ENCODE measurements around the gene TCAF1.
A peak's percentile ranks its signal among the peaks of the same experiment; 100 is the strongest.

The TCAF1 gene

DNA sequence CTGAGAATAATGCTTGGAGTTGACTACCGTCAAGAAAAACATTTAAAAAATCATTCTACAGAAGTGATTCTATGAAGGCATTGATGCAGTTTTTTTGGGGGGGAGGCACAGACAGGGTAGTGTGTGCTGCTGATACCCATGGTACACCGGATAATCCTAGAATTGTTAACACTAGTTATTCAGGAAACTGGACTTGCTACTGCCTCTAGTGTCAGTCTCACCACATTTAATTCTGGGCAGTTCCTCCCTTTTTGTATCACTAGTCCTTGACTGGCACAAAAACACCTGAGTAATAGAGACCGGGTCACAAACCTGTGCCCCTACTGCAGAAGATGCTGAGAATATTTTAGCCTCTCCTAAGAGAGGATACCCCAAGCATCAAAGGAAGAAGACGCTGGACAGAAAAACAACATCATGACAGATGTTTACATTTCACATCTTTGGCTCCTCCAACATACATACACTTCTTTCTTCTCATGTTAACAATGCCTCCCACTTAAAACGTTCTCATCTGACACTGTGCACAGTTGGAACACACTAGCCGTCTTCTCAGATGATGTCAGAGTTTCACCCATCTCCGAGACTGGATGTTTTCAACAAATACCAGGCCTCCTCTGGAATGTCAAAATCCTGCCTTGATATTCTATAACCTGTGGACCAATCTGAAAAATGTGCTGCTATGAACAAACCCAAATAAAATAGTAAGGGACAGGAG lies 13.1 kb upstream of the TCAF1 start:
- Histone ChIP-seq H3K9ac (ENCODE audit: low read depth, low read length) (no peak overlapping the region), H3K36me3 (ENCODE audit: control insufficient read depth, insufficient read depth, low read length) (no peaks in the 10 kb centered on the region), H3K9me3 (ENCODE audit: control insufficient read depth, insufficient read depth, low read length) (no peaks in the 10 kb centered on the region), H3K4me3 (ENCODE audit: low read depth, low read length) (no peak overlapping the region), H3K27me3 (ENCODE audit: control insufficient read depth, insufficient read depth, low read length) (no peaks in the 10 kb centered on the region), H3K4me1 (ENCODE audit: control insufficient read depth, insufficient read depth, low read length) (no peaks in the 10 kb centered on the region)

DNA sequence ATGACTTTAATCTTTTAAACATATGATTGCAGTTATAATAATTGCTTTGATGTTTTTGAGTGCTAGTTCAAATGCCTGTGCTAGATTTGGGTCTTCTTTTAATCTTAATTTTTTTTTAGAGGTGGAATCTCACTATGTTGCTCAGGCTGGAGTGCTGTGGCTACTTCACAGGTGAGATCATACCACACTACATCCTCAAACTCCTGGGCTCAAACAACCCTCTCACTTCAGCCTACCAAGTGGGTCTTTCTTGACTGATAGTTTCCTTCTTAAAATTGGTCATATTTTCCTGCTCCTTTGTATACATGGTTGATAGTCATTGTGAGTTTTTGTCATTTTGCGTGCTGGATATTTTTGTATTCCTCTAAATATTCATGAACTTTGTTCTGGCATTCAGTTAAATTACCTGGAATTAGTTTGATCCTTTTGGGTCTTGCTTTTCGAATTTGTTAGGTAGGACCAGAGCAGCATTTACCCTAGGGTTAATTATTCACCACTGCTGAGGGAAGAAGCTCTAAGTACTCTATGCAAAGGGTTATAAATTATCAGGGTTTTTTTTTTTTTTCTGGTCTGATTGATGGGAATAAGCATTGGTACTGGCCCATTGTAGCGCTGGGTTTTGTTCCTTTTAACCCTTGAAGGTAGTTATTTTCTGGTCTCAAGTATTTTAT lies 12.1 kb upstream of the TCAF1 start:
- Histone ChIP-seq H3K9me3 (ENCODE audit: control insufficient read depth, insufficient read depth, low read length) (no peaks in the 10 kb centered on the region), H3K4me3 (ENCODE audit: low read depth, low read length) (no peak overlapping the region), H3K36me3 (ENCODE audit: control insufficient read depth, insufficient read depth, low read length) (no peaks in the 10 kb centered on the region), H3K9ac (ENCODE audit: low read depth, low read length) (no peak overlapping the region), H3K27me3 (ENCODE audit: control insufficient read depth, insufficient read depth, low read length) (no peaks in the 10 kb centered on the region), H3K4me1 (ENCODE audit: control insufficient read depth, insufficient read depth, low read length) (no peaks in the 10 kb centered on the region)

DNA sequence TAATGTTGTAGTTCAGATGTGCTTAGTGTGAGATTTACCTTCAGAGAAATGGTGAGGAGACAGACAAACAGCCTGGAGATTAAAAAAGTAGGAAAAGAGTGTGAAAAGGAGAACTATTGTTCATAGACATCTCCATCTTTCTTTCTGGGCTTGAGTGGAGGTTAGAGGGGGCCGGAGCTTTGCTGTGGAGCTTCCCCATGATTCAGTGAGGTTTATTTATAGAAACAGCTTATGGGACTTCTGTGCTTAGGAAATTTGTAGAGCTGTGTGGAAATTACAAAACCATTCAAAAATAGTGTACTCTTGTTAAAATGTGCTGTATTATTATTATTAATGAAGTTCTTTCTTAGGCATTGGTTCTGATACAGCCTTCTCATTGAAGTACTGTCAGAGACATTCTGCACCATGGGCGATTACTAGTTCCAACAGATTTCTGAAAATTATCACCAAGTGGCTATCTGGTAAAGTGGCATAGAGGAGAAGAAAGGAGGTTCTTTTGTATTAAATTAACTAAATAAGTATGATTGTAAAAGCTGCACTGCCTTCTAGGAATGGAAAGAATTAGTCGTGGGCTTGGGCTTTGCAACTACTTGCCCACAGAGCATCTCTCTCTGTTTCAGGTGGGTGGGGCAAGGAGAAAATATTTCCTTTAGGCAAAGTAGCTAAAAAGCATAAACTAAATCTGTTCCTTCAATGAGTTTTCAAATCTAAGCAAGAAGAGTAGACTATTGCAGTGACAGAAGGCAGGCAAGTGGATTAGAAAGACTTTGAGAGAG lies 8.7 kb upstream of the TCAF1 start:
- Histone ChIP-seq H3K9me3 (ENCODE audit: control insufficient read depth, insufficient read depth, low read length) (no peaks in the 10 kb centered on the region), H3K9ac (ENCODE audit: low read depth, low read length) (no peak overlapping the region), H3K4me3 (ENCODE audit: low read depth, low read length) (no peak overlapping the region), H3K4me1 (ENCODE audit: control insufficient read depth, insufficient read depth, low read length) (peaks cover 16% of the 10 kb centered on the region), H3K36me3 (ENCODE audit: control insufficient read depth, insufficient read depth, low read length) (no peaks in the 10 kb centered on the region), H3K27me3 (ENCODE audit: control insufficient read depth, insufficient read depth, low read length) (no peaks in the 10 kb centered on the region)

DNA sequence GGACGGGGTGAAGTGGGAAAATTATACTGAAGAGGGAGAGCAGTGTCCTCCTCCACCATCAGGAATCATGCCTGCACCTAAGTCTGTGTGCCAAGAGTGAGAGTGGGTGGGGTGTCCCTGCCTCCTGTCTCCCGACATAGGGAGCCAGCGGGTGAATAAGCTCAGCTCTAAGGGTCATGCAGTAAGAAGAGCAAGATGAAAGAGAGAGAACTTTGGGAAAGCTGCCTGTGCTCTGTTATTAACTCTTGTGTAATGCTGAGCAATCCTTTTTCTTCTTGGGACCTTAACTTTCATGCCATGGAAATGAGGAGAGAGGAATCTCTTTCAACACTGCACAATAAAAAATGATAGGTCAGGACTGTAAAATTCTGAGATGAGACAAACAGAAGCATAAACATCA lies 7.9 kb upstream of the TCAF1 start:
- Histone ChIP-seq H3K4me1 (ENCODE audit: control insufficient read depth, insufficient read depth, low read length) (peaks cover 22% of the 10 kb centered on the region), H3K9me3 (ENCODE audit: control insufficient read depth, insufficient read depth, low read length) (no peaks in the 10 kb centered on the region)

DNA sequence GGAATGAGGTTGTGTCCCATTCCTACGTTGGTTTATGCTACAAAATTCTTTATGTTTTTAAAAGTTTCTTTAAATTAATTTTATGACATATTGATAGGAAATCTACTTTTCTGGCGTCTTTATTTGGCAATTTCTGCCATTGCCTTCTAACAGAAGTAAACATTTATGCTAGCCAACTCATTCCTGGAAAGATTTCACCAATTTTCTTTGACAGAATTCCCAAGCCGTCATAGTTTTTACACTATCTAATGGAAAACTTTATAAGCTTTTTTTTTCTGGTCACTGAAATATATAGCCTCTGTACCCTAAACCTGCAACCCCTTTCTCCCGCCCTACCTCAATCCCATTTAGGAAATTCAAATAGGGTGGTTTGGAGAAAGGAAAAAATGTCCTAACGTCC lies 6.1 kb upstream of the TCAF1 start:
- H3K36me3 ChIP-seq (ENCODE audit: control insufficient read depth, insufficient read depth, low read length), result no peaks in the 10 kb centered on the region
- peaks cover 28% of the 10 kb centered on the region for H3K4me1 ChIP-seq (ENCODE audit: control insufficient read depth, insufficient read depth, low read length)
- H3K9me3 ChIP-seq (ENCODE audit: control insufficient read depth, insufficient read depth, low read length), result no peaks in the 10 kb centered on the region
- H3K27me3 ChIP-seq (ENCODE audit: control insufficient read depth, insufficient read depth, low read length), result peaks cover 3% of the 10 kb centered on the region
- no peak overlapping the region for H3K4me3 ChIP-seq (ENCODE audit: low read depth, low read length)
- no peak overlapping the region for H3K9ac ChIP-seq (ENCODE audit: low read depth, low read length)

More for the DNA sequence above, 7.9 kb upstream of the TCAF1 start:
- Histone ChIP-seq H3K9ac (ENCODE audit: low read depth, low read length) (no peak overlapping the region), H3K36me3 (ENCODE audit: control insufficient read depth, insufficient read depth, low read length) (no peaks in the 10 kb centered on the region), H3K27me3 (ENCODE audit: control insufficient read depth, insufficient read depth, low read length) (no peaks in the 10 kb centered on the region), H3K4me3 (ENCODE audit: low read depth, low read length) (no peak overlapping the region)

DNA sequence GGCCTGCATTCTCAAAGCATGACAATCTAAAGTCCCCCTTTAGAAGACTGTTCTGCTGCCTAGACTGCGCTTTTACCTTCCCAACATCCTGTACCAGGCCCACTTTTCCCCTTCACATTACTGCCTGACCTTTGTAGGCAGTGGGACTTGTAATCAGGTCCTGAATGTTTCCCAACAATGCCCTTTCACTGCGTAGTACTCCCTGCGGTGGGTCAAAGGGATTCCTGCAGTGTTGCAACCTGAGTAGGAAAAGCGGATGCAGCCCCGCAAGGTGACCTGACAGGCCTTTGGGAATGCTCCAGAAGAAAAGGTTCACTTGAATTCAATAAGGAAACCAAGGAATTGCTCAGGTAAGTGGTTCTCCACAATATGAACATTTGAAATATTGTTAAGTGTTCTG lies 4.9 kb upstream of the TCAF1 start:
- Histone ChIP-seq H3K36me3 (ENCODE audit: control insufficient read depth, insufficient read depth, low read length) (no peaks in the 10 kb centered on the region), H3K9me3 (ENCODE audit: control insufficient read depth, insufficient read depth, low read length) (no peaks in the 10 kb centered on the region), H3K27me3 (ENCODE audit: control insufficient read depth, insufficient read depth, low read length) (peaks cover 3% of the 10 kb centered on the region), H3K4me3 (ENCODE audit: low read depth, low read length) (no peak overlapping the region), H3K4me1 (ENCODE audit: control insufficient read depth, insufficient read depth, low read length) (peaks cover 28% of the 10 kb centered on the region), H3K9ac (ENCODE audit: low read depth, low read length) (no peak overlapping the region)

DNA sequence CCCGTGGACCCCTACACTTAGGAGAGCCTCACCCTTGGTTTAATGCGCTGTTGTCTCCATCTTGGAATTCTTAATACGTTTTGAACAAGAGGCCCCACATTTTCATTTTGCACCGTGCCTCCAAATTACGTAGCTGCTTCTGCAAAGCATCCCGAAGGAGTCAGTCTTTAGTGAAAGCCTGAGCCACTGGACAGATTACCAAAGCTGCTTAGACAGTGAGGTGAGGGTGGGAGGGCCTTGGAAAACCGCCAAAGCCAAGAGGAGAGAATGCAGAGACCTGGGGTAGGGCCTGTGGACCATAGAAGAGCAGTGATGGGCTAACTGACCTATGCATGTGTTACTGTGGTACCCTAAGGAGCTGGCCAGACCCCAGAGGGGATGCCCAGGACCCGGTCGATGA lies 4.2 kb upstream of the TCAF1 start:
- H3K27me3 ChIP-seq (ENCODE audit: control insufficient read depth, insufficient read depth, low read length), result peaks cover 3% of the 10 kb centered on the region
- no peak overlapping the region for H3K9ac ChIP-seq (ENCODE audit: low read depth, low read length)
- H3K4me1 ChIP-seq (ENCODE audit: control insufficient read depth, insufficient read depth, low read length), result peaks cover 28% of the 10 kb centered on the region
- H3K36me3 ChIP-seq (ENCODE audit: control insufficient read depth, insufficient read depth, low read length), result no peaks in the 10 kb centered on the region
- no peak overlapping the region for H3K4me3 ChIP-seq (ENCODE audit: low read depth, low read length)
- no peaks in the 10 kb centered on the region for H3K9me3 ChIP-seq (ENCODE audit: control insufficient read depth, insufficient read depth, low read length)

DNA sequence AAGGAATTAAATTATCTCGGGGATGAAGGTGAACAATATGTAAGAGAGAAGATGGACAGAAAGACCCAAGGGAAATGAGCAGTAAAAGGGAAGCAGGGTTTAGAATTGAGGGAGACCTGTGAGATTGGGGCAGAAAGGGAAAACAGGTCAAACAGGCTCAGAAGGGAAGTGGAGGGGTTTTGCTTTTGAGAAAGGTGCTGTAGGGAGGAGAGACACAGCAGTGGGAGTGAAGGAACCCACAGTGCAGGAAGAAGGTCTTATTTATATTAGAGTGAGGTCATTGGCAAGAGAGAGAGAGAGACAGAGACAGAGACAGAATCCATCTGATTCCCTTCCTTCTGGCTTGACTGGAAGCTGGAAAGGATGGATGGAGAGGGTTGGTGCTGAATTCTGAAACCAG lies 3.5 kb upstream of the TCAF1 start:
- peaks cover 32% of the 10 kb centered on the region for H3K4me1 ChIP-seq (ENCODE audit: control insufficient read depth, insufficient read depth, low read length)
- no peak overlapping the region for H3K9ac ChIP-seq (ENCODE audit: low read depth, low read length)
- no peaks in the 10 kb centered on the region for H3K9me3 ChIP-seq (ENCODE audit: control insufficient read depth, insufficient read depth, low read length)
- peaks cover 3% of the 10 kb centered on the region for H3K27me3 ChIP-seq (ENCODE audit: control insufficient read depth, insufficient read depth, low read length)
- H3K36me3 ChIP-seq (ENCODE audit: control insufficient read depth, insufficient read depth, low read length), result no peaks in the 10 kb centered on the region
- H3K4me3 ChIP-seq (ENCODE audit: low read depth, low read length), result no peak overlapping the region

DNA sequence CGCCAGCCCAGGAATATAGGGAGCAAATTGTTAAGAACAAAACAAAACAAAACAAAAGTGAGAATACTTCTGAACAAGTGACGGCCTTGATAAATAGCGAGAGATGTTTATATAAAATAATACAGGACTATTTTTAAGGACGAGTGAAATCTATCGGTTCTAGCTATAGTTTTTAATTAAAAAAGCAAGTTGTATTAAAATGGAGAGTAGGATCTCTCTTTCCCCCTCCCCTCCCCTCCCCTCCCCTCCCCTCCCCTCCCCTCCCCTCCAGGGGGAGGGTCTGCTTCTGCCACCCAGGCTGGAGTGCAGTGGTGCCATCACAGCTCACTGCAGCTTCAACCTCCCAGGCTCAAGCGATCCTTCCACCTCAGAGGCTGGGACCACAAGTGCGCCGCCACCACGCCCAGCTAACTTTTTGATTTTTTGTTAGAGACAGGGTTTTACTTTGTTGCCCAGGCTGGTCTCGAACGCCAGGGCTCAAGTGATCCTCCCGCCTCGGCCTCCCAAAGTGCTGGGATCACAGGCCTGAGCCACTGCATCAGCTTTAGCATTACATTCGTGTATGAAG lies 440 bp upstream of the TCAF1 start:
- Histone ChIP-seq H3K36me3 (ENCODE audit: control insufficient read depth, insufficient read depth, low read length) (no peaks in the 10 kb centered on the region), H3K4me1 (ENCODE audit: control insufficient read depth, insufficient read depth, low read length) (peaks cover 43% of the 10 kb centered on the region), H3K9ac (ENCODE audit: low read depth, low read length) (peak overlapping the region; percentile 87), H3K9me3 (ENCODE audit: control insufficient read depth, insufficient read depth, low read length) (no peaks in the 10 kb centered on the region), H3K27me3 (ENCODE audit: control insufficient read depth, insufficient read depth, low read length) (peaks cover 3% of the 10 kb centered on the region), H3K4me3 (ENCODE audit: low read depth, low read length) (peak overlapping the region; percentile 13)

DNA sequence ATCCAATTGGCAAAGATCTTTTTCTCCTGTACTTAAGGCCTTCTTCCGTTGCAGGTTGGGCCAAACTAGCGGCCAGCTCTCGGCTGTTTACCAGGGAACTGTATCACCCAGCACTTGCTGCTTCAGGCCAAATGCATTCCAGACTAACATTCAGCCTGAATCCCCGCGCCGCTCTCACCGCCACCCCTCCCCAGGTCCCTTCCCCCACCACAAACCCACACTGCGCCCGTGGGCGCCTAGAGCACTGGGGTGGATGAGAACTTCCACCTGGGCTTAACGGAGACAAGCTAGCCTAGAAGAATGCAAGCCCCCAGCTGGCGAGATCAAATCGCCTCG lies 676 bp downstream of the TCAF1 start:
- no peaks in the 10 kb centered on the region for H3K36me3 ChIP-seq (ENCODE audit: control insufficient read depth, insufficient read depth, low read length)
- H3K9me3 ChIP-seq (ENCODE audit: control insufficient read depth, insufficient read depth, low read length), result no peaks in the 10 kb centered on the region
- H3K4me3 ChIP-seq (ENCODE audit: low read depth, low read length), result peak overlapping the region; percentile 93
- H3K9ac ChIP-seq (ENCODE audit: low read depth, low read length), result peak overlapping the region; percentile 87
- H3K4me1 ChIP-seq (ENCODE audit: control insufficient read depth, insufficient read depth, low read length), result peaks cover 33% of the 10 kb centered on the region
- H3K27me3 ChIP-seq (ENCODE audit: control insufficient read depth, insufficient read depth, low read length), result peaks cover 3% of the 10 kb centered on the region

DNA sequence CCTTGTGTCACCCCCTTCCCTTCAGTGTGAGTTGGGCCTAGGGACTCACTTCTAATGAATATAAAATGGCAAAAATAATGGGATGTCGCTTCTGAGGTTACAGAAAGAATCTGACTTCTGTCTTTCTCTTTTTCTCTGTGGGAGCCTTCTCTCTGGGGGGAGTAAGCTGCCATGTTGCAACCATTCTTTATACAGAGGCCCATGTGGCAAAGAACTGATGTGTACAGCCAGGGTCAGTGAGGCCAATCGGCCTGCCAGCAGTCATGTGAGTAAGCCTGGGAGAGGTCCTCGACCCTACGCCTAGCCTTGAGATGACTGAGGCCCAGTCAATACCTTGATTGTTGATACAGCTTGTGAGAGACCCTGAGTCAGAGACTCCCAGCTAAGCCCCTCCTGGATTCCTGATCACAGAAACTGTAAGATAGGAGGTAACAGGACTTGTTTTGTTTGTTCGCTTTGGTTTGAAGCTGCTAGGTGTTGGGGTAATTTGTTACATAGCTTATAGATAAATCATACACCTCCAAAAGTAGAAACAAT lies 1.7 kb downstream of the TCAF1 start:
- peak overlapping the region; percentile 93 for H3K4me3 ChIP-seq (ENCODE audit: low read depth, low read length)
- H3K36me3 ChIP-seq (ENCODE audit: control insufficient read depth, insufficient read depth, low read length), result no peaks in the 10 kb centered on the region
- H3K27me3 ChIP-seq (ENCODE audit: control insufficient read depth, insufficient read depth, low read length), result peaks cover 3% of the 10 kb centered on the region
- H3K9me3 ChIP-seq (ENCODE audit: control insufficient read depth, insufficient read depth, low read length), result no peaks in the 10 kb centered on the region
- no peak overlapping the region for H3K9ac ChIP-seq (ENCODE audit: low read depth, low read length)
- peaks cover 24% of the 10 kb centered on the region for H3K4me1 ChIP-seq (ENCODE audit: control insufficient read depth, insufficient read depth, low read length)
